DND-41 (cell line): ENCODE results near the gene MYBL2.

Experiments
- EZH2 ChIP-seq: IDR thresholded peaks from 3 replicates; pipeline ENCODE4 v1.6.1; 2012; ENCODE audit warnings: borderline replicate concordance, low read depth, mild to moderate bottlenecking, moderate library complexity, low read length, inconsistent platforms; ENCODE audit not compliant: severe bottlenecking
- TF ChIP-seq, protein P1 (sequence below): IDR thresholded peaks from 2 replicates; pipeline ENCODE4 v1.5.1; 2012; ENCODE audit warnings: borderline replicate concordance, low read length, moderate library complexity, mild to moderate bottlenecking; ENCODE audit not compliant: poor library complexity, severe bottlenecking; ENCODE audit errors: extremely low read depth

GRCh38 chr20:43739148-43739749 is 72.3 kb downstream of the MYBL2 start:
- TF ChIP-seq, protein P1, sequence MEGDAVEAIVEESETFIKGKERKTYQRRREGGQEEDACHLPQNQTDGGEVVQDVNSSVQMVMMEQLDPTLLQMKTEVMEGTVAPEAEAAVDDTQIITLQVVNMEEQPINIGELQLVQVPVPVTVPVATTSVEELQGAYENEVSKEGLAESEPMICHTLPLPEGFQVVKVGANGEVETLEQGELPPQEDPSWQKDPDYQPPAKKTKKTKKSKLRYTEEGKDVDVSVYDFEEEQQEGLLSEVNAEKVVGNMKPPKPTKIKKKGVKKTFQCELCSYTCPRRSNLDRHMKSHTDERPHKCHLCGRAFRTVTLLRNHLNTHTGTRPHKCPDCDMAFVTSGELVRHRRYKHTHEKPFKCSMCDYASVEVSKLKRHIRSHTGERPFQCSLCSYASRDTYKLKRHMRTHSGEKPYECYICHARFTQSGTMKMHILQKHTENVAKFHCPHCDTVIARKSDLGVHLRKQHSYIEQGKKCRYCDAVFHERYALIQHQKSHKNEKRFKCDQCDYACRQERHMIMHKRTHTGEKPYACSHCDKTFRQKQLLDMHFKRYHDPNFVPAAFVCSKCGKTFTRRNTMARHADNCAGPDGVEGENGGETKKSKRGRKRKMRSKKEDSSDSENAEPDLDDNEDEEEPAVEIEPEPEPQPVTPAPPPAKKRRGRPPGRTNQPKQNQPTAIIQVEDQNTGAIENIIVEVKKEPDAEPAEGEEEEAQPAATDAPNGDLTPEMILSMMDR, result no peak
- no peak for TF ChIP-seq EZH2
